ENCODE results near the gene ORAI1.
A peak's percentile ranks its signal among the peaks of the same experiment; 100 is the strongest.
"Not testable (repeated sequence)": the region's sequence is repeated elsewhere in the genome, so short reads cannot be mapped to it uniquely, and the experiment has no call there.

The ORAI1 gene

DNA sequence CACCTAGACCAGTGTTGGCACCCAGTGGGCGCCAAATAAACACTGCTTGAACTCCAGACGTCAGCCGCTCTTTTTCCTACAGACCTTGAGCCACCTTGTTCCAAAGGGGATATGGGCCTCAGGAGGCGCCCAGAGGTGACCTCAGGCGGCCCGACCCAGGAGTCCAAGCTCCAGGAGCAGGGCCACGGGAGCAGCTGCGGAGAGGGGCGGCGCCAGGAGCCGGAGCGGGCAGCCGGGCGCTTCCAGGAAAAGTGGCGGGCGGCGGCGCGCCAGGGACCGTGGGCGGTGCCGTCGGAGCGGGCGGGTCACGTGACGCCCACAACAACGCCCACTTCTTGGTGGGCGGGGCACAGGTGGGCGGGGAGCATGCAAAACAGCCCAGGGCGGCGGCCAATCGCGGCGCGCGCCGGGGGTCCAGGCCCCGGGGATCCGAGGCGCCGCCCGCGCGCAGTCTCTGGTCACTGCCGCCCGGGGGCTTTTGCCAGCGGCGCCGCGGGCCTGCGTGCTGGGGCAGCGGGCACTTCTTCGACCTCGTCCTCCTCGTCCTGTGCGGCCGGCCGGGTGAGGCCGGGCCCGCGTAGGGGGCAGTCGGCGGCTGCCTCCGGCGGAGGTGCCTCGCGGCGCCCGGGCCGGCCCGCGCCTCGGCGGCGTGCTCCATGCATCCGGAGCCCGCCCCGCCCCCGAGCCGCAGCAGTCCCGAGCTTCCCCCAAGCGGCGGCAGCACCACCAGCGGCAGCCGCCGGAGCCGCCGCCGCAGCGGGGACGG lies at the start of gene ORAI1:
TSS of gene ORAI1 (plus strand) at position 444 of the 766 bp plus-strand sequence.
- peak; percentile 95 for DNase-seq

DNA sequence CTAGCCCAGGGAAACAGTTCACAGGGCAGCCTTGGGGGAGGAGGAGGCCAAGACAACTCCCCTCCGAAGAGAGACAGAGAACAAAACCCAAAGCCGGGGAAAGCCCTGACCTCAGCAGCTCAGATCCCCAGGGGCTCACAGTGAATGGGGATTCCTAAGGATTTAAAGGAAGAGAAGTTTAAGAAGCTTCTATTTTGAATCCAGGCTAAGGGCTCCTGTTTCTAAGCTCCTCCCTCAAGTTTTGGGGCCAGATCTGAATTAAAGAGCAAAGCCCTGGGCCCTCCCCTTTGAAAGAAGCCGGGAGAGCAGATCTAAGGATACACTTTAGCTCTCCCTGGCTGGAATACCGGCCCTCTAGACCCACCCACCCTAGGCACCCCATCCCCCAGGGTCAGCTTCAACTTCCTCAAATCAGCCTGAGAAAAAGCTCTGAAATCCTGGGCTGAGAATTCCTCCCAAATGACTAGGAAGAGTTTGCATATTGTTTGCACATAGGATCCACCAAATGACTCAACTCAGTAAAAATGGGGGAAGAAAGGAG lies 49.4 kb upstream of the ORAI1 start:
- DNase-seq, result no peak

DNA sequence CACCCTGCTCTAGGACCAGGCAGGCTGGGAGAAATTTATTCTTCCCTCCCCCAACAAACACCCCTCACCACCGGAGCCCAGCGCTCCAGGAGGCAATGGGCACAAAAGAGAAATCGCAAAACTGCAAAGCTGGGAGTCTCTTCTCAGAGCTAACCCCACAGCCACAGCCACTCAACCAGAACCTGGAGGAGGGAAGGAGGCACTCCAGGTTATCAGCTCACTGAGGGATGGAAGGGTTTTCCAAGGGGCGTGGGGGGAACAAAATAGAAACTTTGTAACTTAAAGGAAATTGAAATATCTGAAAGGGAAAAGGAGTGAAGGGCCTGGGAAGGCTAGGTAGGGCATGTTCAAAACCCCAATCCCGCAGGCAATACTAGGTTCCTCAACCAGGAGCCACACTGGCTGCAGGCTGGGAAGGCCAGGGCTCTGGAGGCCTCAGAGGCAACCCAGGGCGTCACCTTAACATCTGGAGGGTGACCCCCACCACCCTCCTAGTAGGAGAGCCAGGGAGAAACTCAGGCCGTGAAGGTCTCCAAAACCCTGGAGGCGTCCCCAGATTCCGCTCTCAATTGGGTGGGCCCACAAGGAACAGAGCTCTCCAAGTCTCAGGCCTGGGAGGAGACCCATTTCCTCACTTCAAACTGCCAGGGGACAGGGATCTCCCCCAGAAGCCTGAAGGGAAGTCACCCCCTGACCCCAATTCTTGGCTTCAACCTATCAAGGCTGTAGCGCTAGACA lies 48.7 kb upstream of the ORAI1 start:
- no peak for DNase-seq

DNA sequence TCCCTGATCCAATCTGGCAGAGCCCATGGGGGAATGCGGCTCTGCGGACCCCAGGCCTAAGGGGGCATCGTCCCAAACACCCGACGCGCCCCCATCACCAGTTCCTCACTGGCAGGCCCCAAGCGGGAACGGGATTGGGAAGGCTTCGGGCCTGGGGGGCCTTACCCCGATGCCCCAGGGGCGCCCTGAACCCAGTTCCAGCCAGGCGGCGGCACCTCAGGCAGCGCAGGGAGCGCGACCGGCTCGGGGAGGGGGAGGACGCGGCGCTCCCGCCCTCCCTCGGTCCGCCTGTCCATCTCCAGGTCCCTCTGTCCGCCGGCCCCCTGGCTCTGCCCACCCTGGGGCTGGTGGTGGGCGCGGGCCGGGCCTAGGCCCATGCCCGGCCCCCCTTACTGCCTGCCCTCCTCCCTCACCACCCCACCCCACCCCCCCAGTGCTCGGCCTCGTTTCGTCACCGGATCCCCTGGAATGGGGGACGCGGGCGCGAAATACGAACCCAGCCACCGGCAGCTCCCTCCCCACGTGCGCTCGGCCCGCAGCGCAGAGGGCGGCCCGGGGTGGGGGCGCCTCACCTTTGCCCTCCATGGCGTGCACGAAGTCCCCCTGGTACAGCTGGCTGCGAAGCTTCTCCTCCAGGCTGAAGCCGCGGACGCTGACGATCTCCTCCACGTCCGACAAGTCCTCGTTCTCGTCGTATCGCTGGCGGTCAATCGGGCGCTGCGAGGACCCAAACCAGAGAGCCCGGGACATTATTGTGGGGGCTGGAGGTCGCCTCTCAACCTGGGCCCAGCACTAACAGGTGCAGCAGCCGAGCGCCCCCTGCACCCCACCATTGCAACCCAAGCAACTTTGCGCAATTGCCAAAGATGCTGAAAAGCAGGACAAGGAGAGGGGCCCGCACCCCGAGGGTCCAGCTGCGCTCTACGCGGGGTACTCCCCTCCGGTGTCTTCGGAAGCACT lies 47.8 kb upstream of the ORAI1 start:
- DNase-seq, result no peak

DNA sequence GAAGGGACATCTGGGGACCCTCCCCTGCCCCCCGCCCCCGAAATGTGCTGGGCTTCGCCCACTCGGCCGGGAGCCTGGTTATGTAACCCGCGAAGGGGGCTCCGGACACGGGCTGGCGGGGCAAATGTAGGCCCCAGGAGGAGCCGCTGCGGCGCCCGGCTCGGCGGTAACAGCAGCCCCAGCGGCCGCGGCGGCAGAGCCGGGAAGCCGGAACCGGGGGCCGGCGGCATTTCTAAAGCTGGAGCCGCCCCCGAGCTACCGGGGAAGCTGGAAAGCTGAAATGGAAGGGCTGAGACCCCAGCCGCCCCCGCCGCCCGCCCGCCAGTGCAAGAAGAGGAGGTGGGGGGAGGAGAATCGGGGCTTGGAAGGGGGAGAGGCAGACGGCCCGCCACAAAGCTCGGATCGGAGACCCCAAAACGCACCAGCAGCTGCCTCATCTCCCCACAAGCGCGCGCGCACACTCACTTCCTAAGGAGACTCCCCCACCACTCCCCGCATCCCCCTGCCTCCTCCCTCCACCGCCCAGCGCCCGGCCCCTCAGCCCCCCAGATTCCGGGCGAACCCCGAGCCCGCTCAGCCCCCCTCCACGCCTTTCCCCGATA lies 47.0 kb upstream of the ORAI1 start:
- DNase-seq, result no peak

DNA sequence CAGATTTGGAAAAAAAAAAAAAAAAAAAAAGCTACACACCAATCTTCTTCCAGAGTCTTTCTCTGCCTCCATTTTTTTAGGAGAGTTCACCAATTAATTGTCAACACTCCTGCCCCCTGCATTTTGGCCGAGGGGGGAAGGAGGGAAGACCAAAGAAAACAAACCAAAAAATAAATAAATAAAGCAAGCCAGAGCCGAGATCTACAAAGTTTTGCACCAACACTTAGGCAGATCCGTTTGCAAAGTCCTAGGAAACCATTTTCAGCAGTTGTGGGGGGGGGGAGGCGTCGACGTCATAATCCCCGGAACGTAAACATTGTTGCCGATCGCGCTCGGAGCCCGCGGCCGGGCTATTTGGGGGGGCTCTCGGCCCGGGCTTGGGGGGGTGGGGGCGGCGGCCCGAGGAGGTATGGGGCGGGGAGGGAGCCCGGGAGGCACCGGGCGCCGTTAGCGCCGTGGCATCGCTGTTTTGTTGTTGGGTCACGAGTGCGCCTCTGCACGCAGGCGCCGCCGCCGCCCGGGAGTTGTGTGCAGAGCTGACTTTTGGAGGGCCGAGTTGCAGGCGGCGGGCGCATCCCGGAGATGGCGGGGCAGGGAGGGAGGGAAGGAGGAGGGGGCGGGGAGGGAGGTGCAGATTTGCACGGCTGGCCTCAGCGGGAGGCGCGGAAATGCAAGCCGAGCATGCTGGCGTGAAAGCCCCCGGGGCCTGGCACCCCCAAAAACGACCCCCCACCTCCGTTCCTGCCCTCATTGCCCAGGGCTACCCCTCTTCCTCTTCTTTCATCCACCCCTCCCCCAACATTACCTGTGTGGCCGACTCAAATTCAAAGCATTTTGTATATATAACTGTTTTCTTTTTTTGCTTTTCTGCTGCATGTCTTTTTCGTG lies 46.1 kb upstream of the ORAI1 start:
- DNase-seq, result peak; percentile 82

DNA sequence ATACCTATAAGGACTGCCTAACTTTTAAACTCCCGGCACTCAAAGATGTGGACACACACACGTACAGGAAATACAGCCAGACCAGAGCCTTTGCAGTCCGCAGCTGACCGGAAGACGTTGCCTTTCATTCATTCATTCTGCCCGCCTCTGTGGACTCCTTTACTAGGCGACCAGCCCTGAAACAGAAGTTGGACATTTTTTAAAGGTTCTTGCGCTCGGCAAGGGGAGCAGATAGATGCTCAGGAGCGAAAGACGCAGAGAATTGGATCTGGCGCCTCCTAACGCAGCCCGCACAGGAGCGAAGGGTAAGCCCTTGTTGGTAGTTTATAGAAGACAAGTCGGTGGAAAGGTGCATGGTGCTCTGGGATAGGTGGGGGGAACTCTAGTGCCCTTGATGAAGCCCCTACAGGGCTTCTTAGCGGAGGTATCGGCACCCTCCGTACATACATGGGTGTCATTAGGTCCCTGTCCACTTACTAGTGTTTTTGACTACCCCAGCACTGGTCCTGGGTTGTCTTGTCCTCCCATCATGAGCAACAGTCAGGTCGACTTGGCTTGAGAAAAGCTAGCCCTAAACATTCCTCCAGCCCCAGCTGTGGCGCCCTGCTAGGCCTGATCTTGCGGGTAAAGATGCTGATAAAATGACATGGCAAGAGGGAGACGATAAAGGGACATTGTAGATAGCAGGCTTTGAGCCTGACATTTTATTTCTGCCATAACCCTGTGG lies 45.2 kb upstream of the ORAI1 start, which contains the start of gene KDM2B:
TSS of gene KDM2B (minus strand) at position 65 of the 727 bp plus-strand sequence. CDS start 112 bp downstream, outside the sequence.
- peak; percentile 37 for DNase-seq

DNA sequence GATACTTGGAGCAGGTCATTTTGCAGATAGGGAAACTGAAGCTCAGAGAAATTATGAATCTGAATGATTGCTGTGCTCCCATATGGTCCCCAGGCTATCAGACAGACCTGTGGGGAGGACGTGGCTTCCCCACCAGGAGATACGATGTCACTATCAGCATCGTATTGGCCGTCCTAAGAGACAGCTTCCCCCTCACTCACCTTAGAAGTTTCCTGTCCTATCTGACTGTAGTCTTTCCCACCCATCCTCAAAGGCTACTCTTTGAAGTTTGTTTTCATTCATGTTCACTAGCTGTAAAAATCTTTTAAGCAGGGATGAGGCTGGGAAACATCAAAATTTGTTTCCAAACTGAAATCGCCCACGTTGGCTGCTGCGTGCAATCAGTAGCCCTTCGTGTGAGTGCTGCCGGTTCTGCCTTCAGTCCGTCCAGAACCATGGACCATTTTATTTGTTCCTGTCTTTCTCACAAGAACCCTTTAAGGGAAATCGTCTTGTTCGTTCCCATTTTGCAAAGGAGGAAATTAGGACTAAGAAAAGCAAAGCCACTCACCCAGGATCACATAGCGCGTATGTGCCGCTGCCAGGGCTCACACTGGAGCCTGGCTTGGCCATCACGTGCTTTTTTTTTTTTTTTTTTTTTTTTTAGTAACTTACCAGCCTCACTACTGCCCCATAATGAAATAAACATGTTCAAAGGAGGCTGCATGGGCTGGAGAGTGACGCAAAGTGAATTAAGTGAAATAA lies 44.5 kb upstream of the ORAI1 start:
- DNase-seq, result peak; percentile 19

DNA sequence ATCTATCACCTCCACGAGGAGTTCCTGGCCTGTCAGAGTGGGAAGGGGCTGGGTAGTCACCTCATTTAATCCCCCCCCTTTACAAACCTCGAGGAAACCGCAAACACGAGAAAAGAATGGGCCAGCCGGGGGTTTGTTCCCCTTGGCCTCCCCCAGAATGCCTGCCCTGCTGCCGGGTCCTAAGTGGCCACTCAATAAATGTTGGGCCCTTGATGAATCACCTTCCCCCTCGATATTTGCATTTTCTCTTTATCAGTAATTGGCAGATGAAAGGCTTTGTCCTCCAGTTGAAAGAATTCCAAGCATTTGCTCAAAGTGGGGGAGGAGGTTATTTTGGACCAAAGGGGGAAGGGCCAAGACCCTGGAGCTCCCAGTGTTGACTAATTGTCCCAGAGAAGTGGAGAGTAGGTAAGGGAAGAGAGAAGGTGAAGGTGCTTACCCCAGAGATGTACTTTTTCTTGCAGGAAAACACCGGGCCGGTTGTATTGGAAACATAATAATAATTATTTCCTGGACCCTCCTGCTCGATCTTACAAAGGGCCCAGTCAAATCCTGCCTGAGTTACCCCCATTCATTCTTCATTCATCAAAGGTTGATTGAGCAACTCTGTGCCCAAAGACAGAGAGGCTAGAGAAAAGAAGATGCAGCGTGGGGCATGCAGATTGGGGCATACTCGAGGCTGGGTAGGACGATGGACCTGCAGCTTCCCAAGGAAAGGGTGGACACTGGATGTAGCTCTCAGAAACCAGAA lies 43.6 kb upstream of the ORAI1 start:
- DNase-seq, result no peak

DNA sequence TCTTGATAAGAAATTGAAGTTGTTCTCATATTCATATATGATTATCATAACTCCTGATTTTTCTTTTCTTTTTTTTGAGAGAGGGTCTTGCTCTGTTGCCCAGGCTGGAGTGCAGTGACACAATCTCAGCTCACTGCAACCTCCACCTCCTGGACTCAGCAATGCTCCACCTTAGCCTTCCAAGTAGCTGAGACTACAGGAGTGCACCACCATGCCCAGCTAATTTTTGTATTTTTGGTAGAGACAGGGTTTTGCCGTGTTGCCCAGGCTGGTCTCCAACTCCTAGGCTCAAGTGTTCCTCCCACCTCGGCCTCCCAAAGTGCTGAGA lies 43.0 kb upstream of the ORAI1 start:
- not testable (repeated sequence) for DNase-seq

DNA sequence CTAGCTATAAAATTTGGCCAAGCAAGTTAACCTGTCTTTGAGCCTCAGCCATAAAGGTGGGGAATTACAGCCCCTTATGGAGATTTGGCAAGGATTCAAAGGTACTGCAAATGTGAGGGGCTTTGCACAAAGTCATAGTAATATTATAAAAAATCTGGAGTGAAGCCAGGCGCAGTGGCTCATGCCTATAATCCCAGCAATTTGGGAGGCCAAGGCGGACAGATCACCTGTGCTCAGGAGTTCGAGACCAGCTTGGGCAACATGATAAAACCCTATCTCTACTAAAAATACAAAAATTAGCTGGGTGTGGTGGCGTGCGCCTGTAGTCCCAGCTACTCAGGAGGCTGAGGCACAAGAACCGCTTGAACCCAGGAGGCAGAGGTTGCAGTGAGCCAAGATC lies 41.4 kb upstream of the ORAI1 start:
- not testable (repeated sequence) for DNase-seq

DNA sequence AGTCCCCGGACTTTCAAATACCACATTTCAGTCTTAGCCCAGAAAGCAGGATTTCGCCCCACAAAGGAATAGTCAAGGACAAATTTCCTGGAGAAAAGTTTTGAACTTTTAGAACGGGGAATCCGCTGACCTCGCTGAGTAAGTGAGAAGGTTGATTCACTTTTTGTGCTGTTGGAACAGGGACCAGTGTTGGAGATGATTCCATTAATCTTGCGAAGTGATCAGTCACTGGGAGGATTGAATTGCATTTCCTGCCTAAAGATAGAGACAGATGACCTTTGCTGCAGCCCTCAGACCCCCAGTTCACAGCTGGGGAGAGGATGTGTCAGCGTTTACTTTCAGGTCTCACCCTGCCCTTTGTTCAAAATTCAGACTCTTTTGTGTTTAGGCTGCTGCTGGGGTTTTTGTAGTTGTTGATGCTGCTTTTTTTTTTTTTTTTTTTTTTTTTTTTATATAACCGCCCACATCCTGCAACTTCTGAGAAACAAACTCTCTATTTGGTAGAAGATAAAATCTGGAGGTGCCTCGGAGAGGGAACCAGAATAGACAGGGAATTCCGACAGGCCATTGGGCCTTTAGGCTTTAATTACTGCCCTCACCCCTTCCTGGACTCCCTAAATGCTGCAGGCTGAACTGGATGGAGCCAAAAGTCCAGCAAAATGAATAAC lies 35.7 kb upstream of the ORAI1 start:
- DNase-seq, result no peak

DNA sequence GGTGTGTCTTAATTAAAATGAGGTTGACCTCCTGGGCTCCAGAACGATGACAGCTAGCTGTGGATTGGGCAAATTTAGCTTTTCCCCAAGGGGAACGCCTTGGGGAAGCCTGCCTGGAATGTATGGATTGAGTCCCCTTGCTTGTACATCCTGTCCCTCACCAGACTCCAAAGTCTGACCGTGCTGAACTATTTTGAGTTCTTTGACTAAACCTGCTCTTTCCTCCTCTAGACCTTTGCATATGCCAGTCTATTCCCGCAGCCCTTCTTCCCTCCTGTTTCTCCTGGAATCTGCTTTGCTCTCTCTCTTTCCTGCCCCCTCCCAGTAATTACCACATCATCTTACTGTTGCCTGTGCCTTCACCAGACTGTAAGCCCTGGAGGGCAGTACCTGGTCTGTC lies 34.0 kb upstream of the ORAI1 start:
- DNase-seq, result no peak

DNA sequence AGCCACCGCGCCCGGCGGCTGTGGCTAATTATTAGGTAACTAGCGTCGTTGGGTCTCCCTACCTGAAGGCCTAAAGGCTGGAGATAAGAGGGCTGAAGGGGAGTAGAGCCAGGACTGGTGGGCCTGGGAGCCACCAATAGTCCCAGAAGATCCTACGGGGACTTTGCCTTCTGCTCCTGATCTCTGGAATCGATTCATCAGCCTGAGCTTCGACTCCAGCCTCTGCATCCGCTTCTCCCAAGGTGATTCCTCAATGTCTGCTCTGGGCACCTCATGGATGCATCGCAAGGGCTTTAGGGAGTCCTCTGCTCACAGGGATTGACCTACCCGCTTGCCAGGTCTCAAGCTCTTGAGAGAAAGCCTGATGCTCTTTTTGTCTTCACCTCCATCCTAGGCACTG lies 30.8 kb upstream of the ORAI1 start:
- no peak for DNase-seq

DNA sequence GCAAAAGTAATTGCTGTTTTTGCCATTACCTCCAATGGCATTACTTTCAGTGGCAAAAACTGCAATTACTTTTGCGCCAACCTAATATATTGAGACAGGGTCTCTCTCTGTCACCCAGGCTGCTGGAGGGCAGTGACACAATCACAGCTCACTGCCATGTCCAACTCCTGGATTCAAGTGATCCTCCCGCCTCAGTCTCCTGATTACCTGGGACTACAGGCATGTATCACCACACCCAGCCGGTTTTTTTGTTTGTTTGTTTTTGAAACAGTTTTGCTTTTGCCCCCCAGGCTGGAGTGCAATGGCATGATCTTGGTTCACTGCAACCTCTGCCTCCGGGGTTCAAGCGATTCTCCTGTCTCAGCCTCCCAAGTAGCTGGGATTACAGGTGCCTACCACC lies 29.8 kb upstream of the ORAI1 start:
- DNase-seq, result no peak

DNA sequence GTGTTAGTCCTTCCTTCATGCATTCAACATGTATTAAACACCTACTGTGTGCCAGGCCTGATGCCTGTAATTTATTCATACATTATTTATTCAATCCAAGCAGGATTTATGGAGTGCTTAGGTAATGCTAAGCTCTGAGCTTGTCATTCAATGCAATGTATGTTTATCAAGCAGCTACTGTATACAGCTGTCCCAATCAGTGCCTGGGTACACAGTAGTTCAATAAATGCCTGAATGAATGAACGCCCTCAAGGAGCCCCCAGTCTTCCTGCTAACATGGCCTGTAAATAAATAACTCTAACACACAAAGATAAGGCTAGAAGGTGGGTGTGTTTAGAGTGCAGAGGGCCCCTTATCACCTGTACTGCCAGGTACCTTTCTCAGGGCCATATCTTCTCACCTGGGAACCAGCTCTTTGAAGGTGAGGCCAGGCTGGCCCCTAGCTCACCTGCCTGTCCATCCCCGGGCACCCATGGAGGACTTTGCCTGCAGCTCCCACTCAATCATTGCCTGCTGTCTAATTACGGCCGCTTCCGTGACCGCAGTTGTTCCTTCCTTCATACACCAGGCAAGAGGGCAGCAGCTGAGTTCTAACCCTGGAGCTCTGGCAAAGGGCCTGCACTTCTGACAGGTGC lies 25.5 kb upstream of the ORAI1 start:
- no peak for DNase-seq

DNA sequence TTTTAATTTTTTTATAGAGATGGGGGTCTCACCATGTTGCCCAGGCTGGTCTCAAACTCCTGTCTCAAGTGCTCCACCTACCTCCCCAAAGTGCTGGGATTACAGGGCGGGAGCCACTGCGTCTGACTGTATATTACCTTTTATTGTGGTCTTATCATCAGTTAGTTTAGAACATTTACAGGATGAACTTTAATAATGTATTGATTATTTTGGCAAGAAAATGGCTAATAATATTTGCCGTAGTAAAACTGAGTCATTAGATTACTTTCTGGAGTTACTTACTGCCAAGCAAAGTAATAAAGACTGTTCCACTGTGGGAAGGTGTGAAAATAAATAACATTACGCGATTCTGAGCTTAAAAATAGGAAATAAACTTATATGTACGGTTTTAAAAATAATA lies 23.6 kb upstream of the ORAI1 start:
- DNase-seq, result no peak

DNA sequence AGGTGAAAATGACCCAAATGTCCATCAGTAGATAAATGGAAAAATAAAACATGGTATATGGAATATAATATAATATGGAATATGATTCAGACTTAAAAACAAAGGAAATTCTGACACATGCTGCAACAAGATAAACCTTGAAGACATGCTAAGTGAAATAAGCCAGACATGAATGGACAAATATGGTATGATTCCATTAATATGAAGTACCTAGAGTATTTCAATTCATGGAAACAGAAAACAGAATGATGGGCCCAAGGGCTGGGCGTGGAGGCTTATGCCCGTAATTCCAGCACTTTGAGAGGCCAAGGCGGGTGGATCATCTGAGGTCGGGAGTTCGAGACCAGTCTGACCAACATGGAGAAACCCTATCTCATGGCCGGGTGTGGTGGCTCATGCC lies 22.7 kb upstream of the ORAI1 start:
- DNase-seq, result no peak

Measured in NCI-H2227 treated with DMSO at 0.1 percent for 48 hours (cell line).